ENCODE data around the gene SIAH1.
"Not testable (repeated sequence)": the region's sequence is repeated elsewhere in the genome, so short reads cannot be mapped to it uniquely, and the experiment has no call there.

SIAH1 gene

GRCh38 chr16:48392407-48392806 is 7.2 kb upstream of the SIAH1 start:
- no peak for DNase-seq

DNA sequence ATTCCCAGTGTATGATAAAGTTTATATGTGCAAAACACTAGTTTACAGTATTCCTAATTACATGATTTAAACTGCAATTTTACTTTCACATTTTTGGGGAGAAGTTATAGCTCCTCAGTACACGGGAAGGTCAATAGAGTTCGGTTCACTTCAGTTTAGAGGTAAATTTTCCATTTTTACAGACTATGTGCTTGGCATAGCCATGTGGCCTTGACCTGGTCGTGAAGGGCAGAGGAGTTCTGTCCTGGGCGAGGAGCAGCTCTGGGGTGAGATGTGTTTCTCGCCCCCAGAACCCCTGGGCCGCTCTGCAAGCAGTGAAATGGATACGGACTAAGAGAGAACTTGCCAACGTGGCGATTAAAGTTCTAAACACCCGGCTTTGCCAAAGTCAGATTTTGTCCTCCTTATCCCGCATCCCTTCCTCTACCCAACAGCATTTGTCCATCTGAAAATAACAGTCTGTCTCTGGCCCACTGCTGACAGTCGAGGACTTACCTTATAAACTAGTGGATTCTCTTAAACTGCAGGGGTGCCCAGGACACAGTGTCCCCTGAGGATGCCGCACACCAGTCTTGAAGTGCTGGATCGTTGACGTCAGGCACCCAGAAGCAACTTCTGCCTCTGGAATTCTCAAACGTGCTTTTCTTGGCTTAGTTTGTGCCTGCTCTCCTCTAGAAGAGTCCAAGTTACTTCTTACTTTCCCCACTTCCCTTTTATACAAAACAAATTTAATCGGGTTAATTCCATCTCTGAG is 1.5 kb upstream of the SIAH1 start:
- DNase-seq: no peak

DNA sequence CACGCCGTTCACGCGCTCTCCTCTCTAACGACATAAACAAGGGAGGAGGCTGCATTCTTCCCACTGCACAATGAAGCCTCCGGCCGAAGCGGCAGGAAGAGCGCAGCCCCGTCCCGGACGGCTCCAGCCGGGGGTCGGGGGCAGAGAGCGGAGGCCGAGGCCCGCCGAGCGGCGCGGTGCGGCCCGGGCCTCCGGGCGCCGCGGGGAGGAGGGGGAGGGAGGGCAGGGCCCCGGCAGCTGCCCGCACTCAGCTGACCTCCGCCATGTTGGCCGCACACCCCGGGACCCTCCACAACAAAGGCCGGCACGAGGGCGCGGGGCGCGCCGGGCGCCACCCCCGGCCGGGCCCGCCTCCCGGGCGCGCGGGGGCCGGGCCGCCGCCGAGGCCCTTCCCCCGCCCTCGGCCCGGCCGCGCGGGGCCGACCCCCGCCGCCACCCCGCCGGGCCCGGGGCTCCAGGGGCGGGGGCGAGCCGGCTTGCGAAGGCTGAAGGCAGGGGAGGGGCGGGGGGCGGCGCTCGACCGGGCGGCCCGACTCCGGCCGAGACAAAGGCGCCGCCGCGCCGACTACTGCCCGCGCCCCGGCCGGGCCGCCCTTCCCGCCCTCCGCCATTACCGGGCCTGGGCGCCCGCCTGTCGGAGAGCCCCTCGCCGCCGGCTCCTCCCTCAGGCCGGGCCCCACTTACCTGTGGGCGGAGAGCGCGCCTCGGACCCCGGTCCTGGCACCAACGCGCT is 527 bp downstream of the SIAH1 start:
- peak; percentile 72 for DNase-seq

DNA sequence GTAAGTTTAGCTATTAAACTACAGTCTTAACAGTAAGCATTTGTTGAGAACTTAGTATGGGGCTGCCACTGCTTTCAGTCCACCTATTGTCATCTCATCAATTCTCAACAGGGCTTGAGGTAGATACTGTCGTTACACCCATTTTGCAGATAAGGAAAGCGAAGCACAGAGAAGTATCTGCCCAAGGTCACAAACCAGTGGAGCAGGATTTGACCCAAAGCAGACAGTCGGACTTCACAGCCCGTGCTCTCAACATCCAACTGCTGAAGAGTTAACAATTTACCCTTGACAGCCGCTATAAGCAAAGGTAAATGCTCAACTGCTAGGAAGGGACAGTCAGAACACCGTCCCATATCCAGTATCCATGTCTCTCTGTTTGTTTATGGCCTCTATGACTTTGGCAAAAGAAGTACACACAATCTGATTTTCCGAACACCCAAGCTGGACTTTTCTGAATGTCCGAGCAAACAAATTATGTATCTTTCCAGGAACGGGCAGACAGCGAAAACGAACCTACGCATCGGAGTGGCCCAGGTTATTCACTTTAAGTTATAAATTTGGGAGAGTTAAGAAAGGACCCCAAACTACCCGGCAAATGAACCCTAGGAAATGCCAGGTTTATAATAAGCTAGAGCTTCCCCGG is 1.2 kb downstream of the SIAH1 start:
- DNase-seq: no peak

- no peak for DNase-seq
Measured at GRCh38 chr16:48383009-48383876, 2.0 kb downstream of the SIAH1 start.

- no peak for DNase-seq
Measured at GRCh38 chr16:48382131-48382530, 3.1 kb downstream of the SIAH1 start.

- DNase-seq: no peak
Measured at GRCh38 chr16:48381201-48381600, 4.0 kb downstream of the SIAH1 start.

DNA sequence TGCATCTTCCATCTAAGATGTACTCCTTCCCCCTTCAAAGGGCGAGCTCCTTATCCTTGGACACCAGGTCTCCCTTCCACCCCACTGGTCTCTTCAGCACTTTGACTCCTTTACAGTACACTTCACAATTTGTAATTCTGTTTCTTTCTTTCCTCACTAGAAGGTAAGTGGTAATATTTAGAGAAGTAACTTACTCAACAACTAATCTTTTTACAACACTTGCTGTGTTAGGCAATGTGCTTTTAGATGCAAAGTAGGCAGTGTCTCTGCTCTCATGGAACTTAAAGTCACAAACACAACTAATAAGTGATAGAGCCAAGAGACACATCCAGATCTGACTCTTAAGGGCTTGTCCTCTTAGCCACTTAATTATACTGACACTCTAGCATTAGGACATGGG is 6.4 kb downstream of the SIAH1 start:
- no peak for DNase-seq

GRCh38 chr16:48378276-48378675 is 6.9 kb downstream of the SIAH1 start:
- no peak for DNase-seq

DNA sequence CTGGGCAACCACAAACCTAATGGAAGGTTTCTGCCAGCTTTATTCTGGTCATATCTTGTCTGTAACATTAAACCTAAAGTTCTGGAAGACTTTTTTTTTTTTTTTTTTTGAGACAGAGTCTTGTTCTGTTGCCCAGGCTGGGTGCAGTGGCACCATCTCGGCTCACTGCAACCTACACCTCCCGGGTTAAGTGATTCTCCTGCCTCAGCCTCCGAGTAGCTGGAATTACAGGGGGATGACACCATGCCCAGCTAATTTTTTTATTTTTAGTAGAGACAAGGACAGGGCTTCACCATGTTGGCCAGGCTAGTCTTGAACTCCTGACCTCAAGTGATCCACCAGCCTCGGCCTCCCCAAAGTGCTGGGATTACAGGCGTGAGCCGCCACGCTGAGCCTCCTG is 7.9 kb downstream of the SIAH1 start:
- not testable (repeated sequence) for DNase-seq

DNA sequence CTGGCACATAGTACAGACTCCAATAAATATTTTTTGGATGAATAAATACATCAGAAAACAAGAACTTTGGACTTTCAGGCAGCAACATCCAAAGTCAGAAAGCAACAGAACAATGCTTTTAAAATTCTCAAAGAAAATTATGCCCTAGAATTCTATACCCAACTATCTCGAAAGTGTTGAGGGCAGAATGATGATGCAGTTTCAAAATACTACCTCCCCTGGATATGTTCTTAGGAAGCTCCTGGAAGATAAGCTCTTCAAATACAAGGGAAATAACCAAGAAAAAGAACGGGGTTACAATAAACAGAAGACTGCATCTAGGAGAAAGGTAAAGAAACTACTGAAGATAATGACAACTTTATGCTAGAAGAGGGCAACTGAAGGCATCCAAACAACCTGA is 11.0 kb downstream of the SIAH1 start:
- no peak for DNase-seq

DNA sequence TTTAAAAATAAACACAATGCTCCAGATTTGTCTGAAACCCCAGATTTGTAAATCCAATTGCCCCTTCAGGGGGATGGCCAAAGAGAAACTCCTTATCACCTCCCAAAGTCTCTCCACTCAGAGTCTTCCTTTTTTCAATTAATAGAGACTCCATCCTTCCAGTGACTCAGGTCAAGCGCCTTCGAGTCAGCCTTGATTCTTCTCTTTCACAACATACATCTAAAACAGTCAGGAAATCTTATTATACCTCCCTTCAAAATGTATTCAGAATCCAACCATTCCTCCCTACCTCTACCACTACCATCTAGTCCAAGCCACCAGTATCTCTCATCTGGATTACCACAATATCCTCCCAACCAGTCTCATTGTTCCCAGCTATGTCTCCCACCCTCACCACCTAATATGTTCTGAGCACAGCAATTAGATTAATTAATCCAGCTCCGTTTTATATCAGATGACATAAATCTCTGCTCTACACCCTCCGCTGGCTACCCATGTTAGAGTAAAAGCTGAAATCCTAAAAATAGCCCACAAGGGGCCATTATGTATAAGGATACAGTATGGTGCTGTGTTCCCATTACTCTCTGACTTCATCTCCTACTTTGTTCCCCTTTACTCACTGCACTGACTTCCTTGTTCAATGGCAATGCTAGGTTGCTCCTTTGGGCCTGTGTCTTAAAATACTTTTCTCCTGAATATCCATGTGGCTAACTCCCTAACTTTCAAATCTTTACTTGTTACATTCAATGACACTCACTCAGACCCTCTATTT is 11.8 kb downstream of the SIAH1 start:
- DNase-seq: no peak

GRCh38 chr16:48372744-48373143 is 12.5 kb downstream of the SIAH1 start:
- no peak for DNase-seq

GRCh38 chr16:48371393-48371780 is 13.8 kb downstream of the SIAH1 start:
- DNase-seq: no peak

GRCh38 chr16:48370668-48371392 is 14.4 kb downstream of the SIAH1 start:
- DNase-seq: not testable (repeated sequence)

- DNase-seq: no peak
Measured at GRCh38 chr16:48370229-48370628, 15.0 kb downstream of the SIAH1 start.

DNA sequence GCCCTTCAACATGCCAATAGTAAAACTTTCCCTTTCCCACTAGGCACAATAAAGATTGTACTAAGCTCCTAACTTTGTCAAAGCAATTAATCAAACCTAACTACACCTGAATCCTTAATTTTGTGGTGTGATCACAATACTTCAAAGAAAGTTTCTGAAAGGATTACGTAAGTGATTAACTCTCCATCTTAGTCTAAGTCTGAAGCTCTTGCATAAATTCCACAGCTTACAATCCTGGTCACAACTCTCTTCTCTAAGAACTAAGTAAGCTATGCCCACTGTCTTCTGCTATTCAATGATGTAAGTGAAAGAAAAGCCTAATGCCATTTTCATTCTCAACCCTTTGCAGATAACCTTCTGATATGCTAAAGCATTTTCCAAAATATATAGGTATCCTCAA is 15.4 kb downstream of the SIAH1 start:
- no peak for DNase-seq

DNA sequence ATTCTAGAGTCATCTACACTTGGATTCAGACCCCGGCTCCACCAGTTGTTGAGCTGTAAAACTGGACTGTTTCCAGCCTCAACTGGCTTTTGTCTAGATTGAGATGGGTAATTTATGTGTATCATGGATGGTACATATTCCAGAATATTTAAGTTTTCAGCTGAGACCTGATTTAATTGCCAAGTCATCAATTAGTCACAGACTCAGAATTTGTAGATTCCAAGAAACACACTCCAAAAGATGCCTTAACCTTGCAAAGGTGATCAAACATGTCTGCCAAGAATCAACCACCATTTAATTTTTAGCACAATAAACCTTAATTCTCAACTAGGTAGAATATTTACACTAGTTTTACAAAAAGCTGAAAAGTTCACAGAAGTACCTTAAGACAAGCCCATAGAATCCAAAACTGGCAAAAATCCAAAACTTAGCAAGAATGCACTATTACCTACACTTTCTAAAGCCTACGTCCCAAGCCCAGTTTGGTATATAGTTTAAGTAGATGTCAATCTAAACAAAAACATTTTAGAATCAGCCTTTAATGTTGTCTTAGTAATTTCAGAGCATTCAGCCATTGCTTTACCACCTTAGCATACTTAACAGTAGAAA is 17.7 kb downstream of the SIAH1 start:
- no peak for DNase-seq

- no peak for DNase-seq
Measured at GRCh38 chr16:48366165-48367093, 18.8 kb downstream of the SIAH1 start.

GRCh38 chr16:48365601-48366164 is 19.5 kb downstream of the SIAH1 start:
- DNase-seq: peak; percentile 86
